ENCODE measurements around the gene ETFA.

DNA sequence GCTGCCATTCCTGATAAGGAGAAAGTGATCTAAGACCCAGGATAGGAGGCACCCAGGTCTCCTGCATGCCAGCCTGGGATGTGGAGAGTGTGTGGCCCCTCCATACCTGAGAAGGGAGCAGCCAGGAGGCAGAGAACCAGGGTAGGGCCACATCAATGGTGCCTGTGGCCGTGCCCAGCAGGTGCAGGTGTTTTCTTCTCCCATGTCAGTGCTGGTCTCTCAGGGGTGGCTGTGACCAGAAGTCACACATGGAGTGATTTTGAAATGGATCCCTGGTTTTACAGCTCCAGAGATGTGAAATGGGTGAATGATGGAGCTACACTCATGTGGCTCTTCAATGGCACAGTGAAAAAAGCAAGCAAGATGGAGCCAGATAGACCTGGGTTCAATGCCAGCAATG lies 22.0 kb upstream of the ETFA start:
- no peak for TF ChIP-seq POLR2AphosphoS5 (IDR thresholded peaks at IDR 0.05)
- TF ChIP-seq, protein P1, sequence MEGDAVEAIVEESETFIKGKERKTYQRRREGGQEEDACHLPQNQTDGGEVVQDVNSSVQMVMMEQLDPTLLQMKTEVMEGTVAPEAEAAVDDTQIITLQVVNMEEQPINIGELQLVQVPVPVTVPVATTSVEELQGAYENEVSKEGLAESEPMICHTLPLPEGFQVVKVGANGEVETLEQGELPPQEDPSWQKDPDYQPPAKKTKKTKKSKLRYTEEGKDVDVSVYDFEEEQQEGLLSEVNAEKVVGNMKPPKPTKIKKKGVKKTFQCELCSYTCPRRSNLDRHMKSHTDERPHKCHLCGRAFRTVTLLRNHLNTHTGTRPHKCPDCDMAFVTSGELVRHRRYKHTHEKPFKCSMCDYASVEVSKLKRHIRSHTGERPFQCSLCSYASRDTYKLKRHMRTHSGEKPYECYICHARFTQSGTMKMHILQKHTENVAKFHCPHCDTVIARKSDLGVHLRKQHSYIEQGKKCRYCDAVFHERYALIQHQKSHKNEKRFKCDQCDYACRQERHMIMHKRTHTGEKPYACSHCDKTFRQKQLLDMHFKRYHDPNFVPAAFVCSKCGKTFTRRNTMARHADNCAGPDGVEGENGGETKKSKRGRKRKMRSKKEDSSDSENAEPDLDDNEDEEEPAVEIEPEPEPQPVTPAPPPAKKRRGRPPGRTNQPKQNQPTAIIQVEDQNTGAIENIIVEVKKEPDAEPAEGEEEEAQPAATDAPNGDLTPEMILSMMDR (IDR thresholded peaks at IDR 0.05 in 8 of 11, conservative IDR thresholded peaks at IDR 0.05 in 3 of 11): no peak
- no peak for TF ChIP-seq POLR2A (IDR thresholded peaks at IDR 0.05)
